ENCODE measurements around the gene ENTHD1.

The ENTHD1 gene, protein sequence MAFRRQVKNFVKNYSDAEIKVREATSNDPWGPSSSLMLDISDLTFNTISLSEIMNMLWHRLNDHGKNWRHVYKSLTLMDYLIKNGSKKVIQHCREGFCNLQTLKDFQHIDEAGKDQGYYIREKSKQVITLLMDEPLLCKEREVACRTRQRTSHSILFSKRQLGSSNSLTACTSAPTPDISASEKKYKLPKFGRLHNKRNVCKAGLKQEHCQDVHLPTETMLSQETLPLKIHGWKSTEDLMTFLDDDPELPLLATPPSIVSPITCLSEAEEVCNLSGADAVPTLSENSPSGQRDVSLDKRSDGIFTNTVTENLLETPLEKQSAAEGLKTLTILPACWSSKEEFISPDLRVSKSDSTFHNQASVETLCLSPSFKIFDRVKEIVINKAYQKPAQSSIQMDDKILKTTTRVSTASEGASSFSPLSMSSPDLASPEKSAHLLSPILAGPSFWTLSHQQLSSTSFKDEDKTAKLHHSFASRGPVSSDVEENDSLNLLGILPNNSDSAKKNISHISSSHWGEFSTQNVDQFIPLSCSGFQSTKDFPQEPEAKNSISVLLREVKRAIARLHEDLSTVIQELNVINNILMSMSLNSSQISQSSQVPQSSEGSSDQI

GRCh38 chr22:39893526-39893925 lies at the start of gene ENTHD1:
ENTHD1 (minus strand) TSS chr22:39893760; CDS start chr22:39887748, 6,012 bp downstream.
- DNase-seq: no peak
- intact Hi-C loops (cut with DNase I): no loop called here

DNA sequence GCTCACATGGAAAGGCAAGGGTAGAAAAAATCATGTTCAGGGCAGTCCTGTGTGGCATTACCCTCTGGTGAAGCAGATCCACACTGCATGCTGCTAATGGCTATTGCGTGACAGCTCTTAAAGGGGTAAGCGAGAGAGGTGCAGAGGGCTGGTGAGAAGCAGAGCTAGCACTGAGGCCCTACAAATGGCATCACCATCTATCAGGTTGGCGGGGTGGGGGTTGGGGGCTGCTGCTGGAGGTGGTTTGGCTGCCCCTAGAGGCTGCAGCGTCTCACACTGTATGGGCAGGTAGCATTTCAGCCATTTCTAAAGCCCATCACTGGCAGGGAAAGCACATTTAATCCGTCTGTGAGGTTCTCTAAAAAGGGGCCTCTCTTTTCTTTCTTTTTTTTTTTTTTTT lies 49.8 kb upstream of the ENTHD1 start:
- DNase-seq: no peak
- intact Hi-C loops (cut with DNase I): no loop called here

GRCh38 chr22:39942439-39943230 lies 49.1 kb upstream of the ENTHD1 start:
- DNase-seq: no peak

DNA sequence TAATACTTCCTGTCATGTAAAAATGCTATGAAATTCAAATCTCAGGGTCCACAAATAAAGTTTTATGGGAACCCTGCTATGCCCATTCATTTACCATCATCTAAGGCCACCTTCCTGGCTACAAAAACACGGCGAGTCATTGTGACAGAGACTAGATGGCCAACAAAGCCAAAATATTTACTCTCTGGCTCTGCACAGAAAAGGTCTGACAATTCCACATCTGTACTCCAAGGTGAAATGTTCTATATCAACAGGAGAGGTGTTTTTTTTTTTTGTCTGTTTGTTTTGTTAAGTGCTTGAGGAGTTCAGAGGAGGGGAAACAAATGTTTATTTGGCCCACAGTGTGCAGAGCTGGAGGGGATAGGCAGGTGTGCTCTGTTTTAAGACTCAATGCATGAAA lies 48.0 kb upstream of the ENTHD1 start:
- no peak for DNase-seq
- intact Hi-C loops (cut with DNase I): no loop called here

More at GRCh38 chr22:39942439-39943230, 49.1 kb upstream of the ENTHD1 start:
- intact Hi-C loops (cut with DNase I): no loop called here

- DNase-seq: no peak
- intact Hi-C loops (cut with DNase I): no loop called here
These were observed 47.3 kb upstream of the ENTHD1 start for GRCh38 chr22:39940757-39941305.

DNA sequence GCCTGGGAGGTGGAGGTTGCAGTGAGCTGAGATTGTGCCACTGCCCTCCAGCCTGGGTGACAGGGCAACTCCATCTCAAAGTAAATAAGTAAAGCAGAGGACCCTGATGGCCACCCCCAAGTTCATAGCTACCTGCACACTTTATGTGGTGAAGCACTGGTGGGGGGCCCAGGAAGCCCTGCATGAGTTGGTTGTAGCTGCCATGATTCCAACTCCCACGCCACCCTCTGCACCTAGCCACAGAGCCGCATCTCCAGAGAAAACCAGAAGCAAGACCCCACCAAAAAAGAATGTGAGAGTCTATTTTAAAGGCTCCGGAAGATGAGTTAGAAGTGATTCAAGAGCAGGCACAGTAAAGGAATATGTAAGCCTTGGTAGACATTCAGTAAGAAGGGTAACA lies 46.3 kb upstream of the ENTHD1 start:
- intact Hi-C loops (cut with DNase I): no loop called here

DNA sequence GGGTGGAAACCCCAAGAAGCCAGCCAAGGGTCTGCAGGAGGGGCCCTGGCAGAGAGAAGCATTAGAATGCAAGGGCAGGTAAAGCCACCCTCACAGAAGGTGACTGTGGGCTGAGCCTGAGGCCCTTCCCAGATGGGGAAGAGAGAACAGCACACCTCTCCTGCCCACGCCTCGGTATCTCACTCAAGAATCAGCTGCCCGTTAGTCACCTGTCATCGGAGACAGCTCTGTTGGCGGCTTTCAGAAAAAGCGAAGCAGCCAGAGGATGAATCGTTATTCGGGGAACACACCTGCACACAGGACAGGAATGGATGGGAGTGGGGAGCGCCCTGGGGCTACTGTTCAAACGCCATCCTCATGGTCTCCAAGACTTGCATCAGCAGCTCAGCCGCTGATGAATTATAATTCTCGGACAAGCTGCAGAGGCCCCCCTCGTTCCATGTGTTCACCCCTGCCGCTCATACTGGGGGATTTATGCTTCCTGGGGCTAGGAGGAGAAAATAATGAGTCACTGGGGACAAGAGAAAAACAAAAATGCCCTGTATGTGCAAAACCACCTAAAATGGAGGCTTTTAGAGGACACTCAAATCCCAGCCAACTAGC lies 45.0 kb upstream of the ENTHD1 start:
- intact Hi-C loops (cut with DNase I): no loop called here
- no peak for DNase-seq

More for the DNA sequence above, 46.3 kb upstream of the ENTHD1 start:
- DNase-seq: no peak

DNA sequence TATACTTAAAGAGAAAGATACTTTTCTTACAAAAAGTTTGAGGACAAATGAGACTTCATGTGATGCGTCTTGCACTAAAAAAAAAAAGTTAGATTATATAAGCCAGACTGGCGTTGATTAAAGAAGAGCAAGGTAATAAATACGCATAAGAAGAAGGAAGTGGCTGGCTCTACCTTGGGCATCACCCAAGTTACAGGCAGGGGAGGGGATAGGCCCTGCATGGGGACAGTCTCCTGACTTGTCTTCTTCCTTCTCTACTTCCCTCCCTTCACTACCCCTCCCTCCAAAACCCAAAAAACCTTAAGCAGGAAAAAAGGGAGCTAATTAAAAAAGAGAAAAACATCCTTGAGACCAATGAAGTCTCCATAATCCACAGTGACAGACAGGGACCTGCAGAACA lies 44.3 kb upstream of the ENTHD1 start:
- intact Hi-C loops (cut with DNase I): no loop called here
- DNase-seq: no peak

DNA sequence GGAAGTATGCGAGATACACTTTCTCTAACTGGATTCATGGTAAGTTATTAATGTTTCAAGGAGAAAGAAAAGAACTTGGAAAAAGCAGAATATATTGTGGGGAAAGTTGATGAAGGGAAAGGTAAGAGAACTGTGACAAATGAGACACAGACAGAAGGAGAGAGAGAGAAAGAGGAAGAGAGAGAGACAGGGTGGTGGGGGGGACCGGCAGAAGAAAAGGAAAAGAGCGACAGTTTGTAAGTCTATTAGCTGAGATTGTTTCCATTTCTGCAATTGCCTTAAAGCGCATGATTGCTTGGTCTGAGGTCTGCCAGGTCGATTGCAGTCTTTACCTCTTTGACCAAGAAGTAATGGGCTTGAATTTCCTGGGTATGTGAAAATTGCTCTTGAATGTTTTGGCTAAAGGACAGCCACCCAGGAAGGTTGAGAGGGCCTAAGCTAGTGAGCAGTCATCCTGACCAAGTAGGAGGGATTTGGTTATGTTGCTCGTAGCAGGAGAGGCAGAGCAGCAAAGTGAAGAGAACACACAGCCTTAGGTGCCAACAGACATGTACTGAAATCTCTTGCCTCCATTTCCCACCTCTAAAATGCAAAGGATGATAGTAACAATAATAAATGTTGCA lies 43.1 kb upstream of the ENTHD1 start:
- intact Hi-C loops (cut with DNase I): no loop called here
- no peak for DNase-seq

DNA sequence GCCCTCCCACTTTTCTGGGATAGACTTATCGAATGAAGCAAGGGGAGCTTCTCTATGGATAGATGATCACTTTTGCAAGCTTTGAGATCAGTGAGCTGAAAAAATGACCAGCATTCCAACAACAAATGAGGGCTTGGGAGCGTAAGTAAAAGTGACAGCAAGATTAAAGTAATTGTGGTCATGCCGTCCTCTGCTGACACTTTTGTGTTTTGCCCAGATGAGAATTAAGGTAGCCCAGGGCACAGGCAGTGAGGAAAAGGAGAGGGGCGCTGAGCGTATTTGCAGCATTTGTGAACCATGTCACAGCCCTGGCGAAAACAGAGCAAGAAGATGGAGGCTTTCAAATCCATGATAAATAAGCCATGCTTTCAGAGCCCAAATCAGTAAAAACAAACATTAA lies 42.1 kb upstream of the ENTHD1 start:
- intact Hi-C loops (cut with DNase I): no loop called here
- no peak for DNase-seq

GRCh38 chr22:39935116-39935515 lies 41.6 kb upstream of the ENTHD1 start:
- intact Hi-C loops (cut with DNase I): no loop called here
- peak in 1 of 10 donors; percentile 43 for DNase-seq

DNA sequence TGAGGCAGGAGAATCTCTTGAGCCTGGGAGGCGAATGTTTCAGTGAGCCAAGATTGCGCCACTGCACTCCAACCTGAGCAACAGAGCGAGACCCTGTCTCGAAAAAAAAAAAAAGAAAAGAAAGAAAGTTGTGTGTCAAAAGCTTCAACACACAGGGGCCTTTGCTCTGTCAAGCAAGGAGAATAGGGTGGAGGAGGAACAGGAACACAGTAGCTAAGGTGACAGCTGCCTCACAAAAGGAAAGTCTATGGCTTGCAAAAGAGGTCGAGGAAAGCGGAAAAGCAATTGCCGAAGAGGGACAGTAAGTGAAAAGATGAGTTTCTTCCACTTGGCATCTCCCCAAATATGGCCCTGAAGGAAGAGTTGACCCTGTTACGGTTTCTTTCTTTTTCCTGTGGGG lies 40.2 kb upstream of the ENTHD1 start:
- intact Hi-C loops (cut with DNase I): no loop called here
- no peak for DNase-seq

- DNase-seq: no peak
- intact Hi-C loops (cut with DNase I): no loop called here
These were observed 39.5 kb upstream of the ENTHD1 start for GRCh38 chr22:39932918-39933649.

GRCh38 chr22:39932166-39932565 lies 38.6 kb upstream of the ENTHD1 start:
- DNase-seq: no peak
- intact Hi-C loops (cut with DNase I): no loop called here

DNA sequence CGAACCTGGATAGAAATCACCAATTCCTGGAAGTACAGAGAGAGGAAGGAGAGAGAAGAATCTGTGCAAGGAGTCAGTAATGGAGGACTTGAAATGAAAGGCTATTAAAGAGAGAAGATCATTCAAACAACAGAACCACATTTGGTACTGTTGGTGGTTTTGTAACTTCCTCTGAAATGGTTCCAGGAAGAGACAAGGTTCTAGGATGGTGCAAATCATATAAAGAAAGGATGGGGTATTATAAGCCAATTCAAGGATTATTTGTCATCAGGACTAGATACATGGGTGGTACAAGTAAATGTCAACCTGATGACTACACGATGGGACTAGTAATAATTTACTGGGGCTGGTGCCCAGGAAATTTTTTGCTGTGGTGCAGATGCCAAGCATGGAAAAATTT lies 37.7 kb upstream of the ENTHD1 start:
- no peak for DNase-seq
- intact Hi-C loops (cut with DNase I): no loop called here

DNA sequence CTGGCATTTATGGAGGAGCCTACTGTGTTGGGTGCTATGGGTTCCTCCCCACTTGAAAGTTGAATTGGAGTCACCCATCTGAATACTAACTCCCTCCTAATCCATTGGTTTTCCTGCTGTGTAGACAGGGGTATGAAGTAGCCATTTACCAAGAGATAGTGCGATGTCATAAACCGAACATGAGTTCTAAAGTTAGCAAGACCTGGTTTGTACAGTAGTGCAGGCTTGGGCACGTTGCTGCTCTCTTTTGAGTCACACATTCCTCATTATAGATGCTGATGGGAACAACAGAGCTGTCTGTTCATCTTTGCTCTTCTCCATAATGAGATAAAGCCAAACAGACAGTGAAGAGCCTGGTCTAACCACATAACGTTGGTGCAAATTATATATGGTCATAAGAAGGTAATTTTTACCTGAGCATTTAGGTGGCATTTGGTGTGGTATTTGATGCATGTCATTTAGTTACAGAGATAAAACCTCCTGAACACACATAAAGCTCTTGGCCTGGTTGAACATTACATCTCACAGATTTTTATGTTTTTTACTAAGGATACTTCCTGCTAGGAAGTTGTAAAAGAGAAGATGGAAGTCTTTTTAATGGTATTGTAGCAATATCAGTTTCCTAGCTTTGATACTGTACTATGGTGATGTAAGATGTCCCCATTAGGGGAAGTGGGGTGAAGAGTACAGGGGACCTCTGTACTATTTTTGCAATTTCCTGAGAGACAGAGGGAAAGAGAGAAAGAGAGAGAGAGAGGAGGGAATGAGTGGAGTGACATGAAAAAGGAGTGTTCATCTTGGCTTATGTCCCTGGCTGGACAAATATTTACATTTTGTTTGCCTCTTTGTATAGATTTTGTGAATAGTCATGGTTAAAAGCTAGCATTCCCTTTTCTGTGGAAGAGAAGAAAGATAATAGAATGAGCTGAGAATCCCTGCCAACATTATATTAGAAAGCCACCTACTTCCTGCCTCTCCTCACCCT lies 35.3 kb upstream of the ENTHD1 start:
- no peak for DNase-seq
- intact Hi-C loops (cut with DNase I): no loop called here

GRCh38 chr22:39927544-39927943 lies 34.0 kb upstream of the ENTHD1 start:
- intact Hi-C loops (cut with DNase I): no loop called here
- DNase-seq: no peak

DNA sequence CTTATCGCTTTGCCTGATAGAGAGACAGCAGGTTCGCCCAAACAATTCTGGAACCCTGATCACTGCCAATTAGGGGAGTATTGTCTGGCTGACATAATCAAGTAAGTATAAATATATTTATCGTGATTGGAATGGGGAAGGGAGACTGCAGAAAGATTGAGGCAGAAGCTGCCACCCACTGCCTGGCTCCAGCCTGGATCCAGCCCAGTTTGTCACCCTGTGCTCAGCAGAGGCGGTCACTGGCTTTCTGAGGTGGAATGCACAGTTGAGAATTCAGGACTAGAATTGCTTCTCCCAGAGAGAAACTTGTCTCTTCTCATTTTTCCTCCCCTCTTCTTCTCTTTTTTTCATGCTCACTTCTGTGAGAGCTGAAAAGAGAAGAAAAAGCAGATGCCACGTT lies 33.2 kb upstream of the ENTHD1 start:
- peak in 6 of 10 donors; percentile 26 to 82 (median 32) for DNase-seq
- intact Hi-C loops (cut with DNase I): no loop called here

Measured in posterior cingulate gyrus (tissue), 11 donors.